ENCODE results near the gene SPHK2. TPM values are rescaled to one million over a fixed set of nuclear protein-coding genes. Genes with fewer than 3 reads are reported as not detected.

SPHK2 gene
- total RNA-seq, 1 experiment from 2014 or later = 26.4 TPM

- Histone ChIP-seq H3K4me3 (ENCODE audit: insufficient read depth, low read depth, low read length) (no peak overlapping the region), H3K36me3 (replicated peaks; ENCODE audit: control insufficient read depth, insufficient read depth, low read length) (peaks cover 2% of the 10 kb centered on the region), H3K27me3 (ENCODE audit: control insufficient read depth, insufficient read depth, low read length) (no peaks in the 10 kb centered on the region)
- DNase-seq = peak; percentile 61
Observed at GRCh38 chr19:48596237-48596636, 23.1 kb upstream of the SPHK2 start.

GRCh38 chr19:48596679-48597465 lies 22.4 kb upstream of the SPHK2 start:
- H3K27me3 ChIP-seq (ENCODE audit: control insufficient read depth, insufficient read depth, low read length) = no peaks in the 10 kb centered on the region
- DNase-seq = peak; percentile 49
- H3K4me3 ChIP-seq (ENCODE audit: insufficient read depth, low read depth, low read length) = no peak overlapping the region
- H3K36me3 ChIP-seq (replicated peaks; ENCODE audit: control insufficient read depth, insufficient read depth, low read length) = peaks cover 2% of the 10 kb centered on the region

GRCh38 chr19:48598996-48599700 lies 20.2 kb upstream of the SPHK2 start:
- H3K4me3 ChIP-seq (ENCODE audit: insufficient read depth, low read depth, low read length) = no peak overlapping the region
- peak; percentile 72 for DNase-seq

GRCh38 chr19:48600679-48601417 lies 18.5 kb upstream of the SPHK2 start:
- DNase-seq = peak; percentile 57
- Histone ChIP-seq H3K4me3 (ENCODE audit: insufficient read depth, low read depth, low read length) (no peak overlapping the region), H3K27me3 (ENCODE audit: control insufficient read depth, insufficient read depth, low read length) (no peaks in the 10 kb centered on the region), H3K36me3 (replicated peaks; ENCODE audit: control insufficient read depth, insufficient read depth, low read length) (peaks cover 3% of the 10 kb centered on the region)

More at GRCh38 chr19:48598996-48599700, 20.2 kb upstream of the SPHK2 start:
- Histone ChIP-seq H3K36me3 (replicated peaks; ENCODE audit: control insufficient read depth, insufficient read depth, low read length) (peaks cover 2% of the 10 kb centered on the region), H3K27me3 (ENCODE audit: control insufficient read depth, insufficient read depth, low read length) (no peaks in the 10 kb centered on the region)

GRCh38 chr19:48603001-48603400 lies 16.3 kb upstream of the SPHK2 start:
- H3K4me3 ChIP-seq (ENCODE audit: insufficient read depth, low read depth, low read length) = no peak overlapping the region
- DNase-seq = peak; percentile 45
- no peaks in the 10 kb centered on the region for H3K27me3 ChIP-seq (ENCODE audit: control insufficient read depth, insufficient read depth, low read length)
- H3K36me3 ChIP-seq (replicated peaks; ENCODE audit: control insufficient read depth, insufficient read depth, low read length) = peaks cover 6% of the 10 kb centered on the region

- H3K27me3 ChIP-seq (ENCODE audit: control insufficient read depth, insufficient read depth, low read length) = no peaks in the 10 kb centered on the region
- H3K36me3 ChIP-seq (replicated peaks; ENCODE audit: control insufficient read depth, insufficient read depth, low read length) = peaks cover 6% of the 10 kb centered on the region
- DNase-seq = peak; percentile 66
- H3K4me3 ChIP-seq (ENCODE audit: insufficient read depth, low read depth, low read length) = no peak overlapping the region
Observed at GRCh38 chr19:48603449-48603848, 15.9 kb upstream of the SPHK2 start.

- Histone ChIP-seq H3K4me3 (ENCODE audit: insufficient read depth, low read depth, low read length) (no peak overlapping the region), H3K36me3 (replicated peaks; ENCODE audit: control insufficient read depth, insufficient read depth, low read length) (peaks cover 6% of the 10 kb centered on the region), H3K27me3 (ENCODE audit: control insufficient read depth, insufficient read depth, low read length) (no peaks in the 10 kb centered on the region)
- DNase-seq = no peak
Observed at GRCh38 chr19:48603850-48604249, 15.5 kb upstream of the SPHK2 start.

GRCh38 chr19:48606463-48607358 lies 12.6 kb upstream of the SPHK2 start, which contains the start of gene SPACA4:
Gene SPACA4 (plus strand): TSS chr19:48606742. CDS start chr19:48606979, 237 bp downstream.
- DNase-seq = no peak
- no peaks in the 10 kb centered on the region for H3K27me3 ChIP-seq (ENCODE audit: control insufficient read depth, insufficient read depth, low read length)
- peaks cover 4% of the 10 kb centered on the region for H3K36me3 ChIP-seq (replicated peaks; ENCODE audit: control insufficient read depth, insufficient read depth, low read length)
- no peak within 1 kb of the TSS for H3K4me3 ChIP-seq (ENCODE audit: insufficient read depth, low read depth, low read length)

- no peak overlapping the region for H3K4me3 ChIP-seq (ENCODE audit: insufficient read depth, low read depth, low read length)
- peaks cover 4% of the 10 kb centered on the region for H3K36me3 ChIP-seq (replicated peaks; ENCODE audit: control insufficient read depth, insufficient read depth, low read length)
- no peak for DNase-seq
Observed at GRCh38 chr19:48607359-48607755, 11.9 kb upstream of the SPHK2 start.

GRCh38 chr19:48608798-48609263 lies 10.5 kb upstream of the SPHK2 start:
- peak; percentile 88 for DNase-seq
- Histone ChIP-seq H3K4me3 (ENCODE audit: insufficient read depth, low read depth, low read length) (no peak overlapping the region), H3K27me3 (ENCODE audit: control insufficient read depth, insufficient read depth, low read length) (no peaks in the 10 kb centered on the region), H3K36me3 (replicated peaks; ENCODE audit: control insufficient read depth, insufficient read depth, low read length) (peaks cover 7% of the 10 kb centered on the region)

More at GRCh38 chr19:48607359-48607755, 11.9 kb upstream of the SPHK2 start:
- no peaks in the 10 kb centered on the region for H3K27me3 ChIP-seq (ENCODE audit: control insufficient read depth, insufficient read depth, low read length)

- Histone ChIP-seq H3K36me3 (replicated peaks; ENCODE audit: control insufficient read depth, insufficient read depth, low read length) (peaks cover 8% of the 10 kb centered on the region), H3K27me3 (ENCODE audit: control insufficient read depth, insufficient read depth, low read length) (no peaks in the 10 kb centered on the region), H3K4me3 (ENCODE audit: insufficient read depth, low read depth, low read length) (no peak overlapping the region)
- no peak for DNase-seq
Observed at GRCh38 chr19:48609571-48610108, 9.7 kb upstream of the SPHK2 start.

- peaks cover 23% of the 10 kb centered on the region for H3K36me3 ChIP-seq (replicated peaks; ENCODE audit: control insufficient read depth, insufficient read depth, low read length)
- DNase-seq = no peak
- no peaks in the 10 kb centered on the region for H3K27me3 ChIP-seq (ENCODE audit: control insufficient read depth, insufficient read depth, low read length)
- H3K4me3 ChIP-seq (ENCODE audit: insufficient read depth, low read depth, low read length) = no peak overlapping the region
Observed at GRCh38 chr19:48611872-48612271, 7.4 kb upstream of the SPHK2 start.

GRCh38 chr19:48613024-48613851 lies 6.1 kb upstream of the SPHK2 start:
- Histone ChIP-seq H3K27me3 (ENCODE audit: control insufficient read depth, insufficient read depth, low read length) (no peaks in the 10 kb centered on the region), H3K36me3 (replicated peaks; ENCODE audit: control insufficient read depth, insufficient read depth, low read length) (peaks cover 31% of the 10 kb centered on the region), H3K4me3 (ENCODE audit: insufficient read depth, low read depth, low read length) (no peak overlapping the region)
- DNase-seq = no peak

Data from H7 (cell line).